ENCODE data around the gene NDUFS6. TPM values are rescaled to one million over a fixed set of nuclear protein-coding genes. Genes with fewer than 3 reads are reported as not detected.

The NDUFS6 gene
- 28.8 and 35.5 TPM in 2 replicates for total RNA-seq (2012; rRNA removed)

DNA sequence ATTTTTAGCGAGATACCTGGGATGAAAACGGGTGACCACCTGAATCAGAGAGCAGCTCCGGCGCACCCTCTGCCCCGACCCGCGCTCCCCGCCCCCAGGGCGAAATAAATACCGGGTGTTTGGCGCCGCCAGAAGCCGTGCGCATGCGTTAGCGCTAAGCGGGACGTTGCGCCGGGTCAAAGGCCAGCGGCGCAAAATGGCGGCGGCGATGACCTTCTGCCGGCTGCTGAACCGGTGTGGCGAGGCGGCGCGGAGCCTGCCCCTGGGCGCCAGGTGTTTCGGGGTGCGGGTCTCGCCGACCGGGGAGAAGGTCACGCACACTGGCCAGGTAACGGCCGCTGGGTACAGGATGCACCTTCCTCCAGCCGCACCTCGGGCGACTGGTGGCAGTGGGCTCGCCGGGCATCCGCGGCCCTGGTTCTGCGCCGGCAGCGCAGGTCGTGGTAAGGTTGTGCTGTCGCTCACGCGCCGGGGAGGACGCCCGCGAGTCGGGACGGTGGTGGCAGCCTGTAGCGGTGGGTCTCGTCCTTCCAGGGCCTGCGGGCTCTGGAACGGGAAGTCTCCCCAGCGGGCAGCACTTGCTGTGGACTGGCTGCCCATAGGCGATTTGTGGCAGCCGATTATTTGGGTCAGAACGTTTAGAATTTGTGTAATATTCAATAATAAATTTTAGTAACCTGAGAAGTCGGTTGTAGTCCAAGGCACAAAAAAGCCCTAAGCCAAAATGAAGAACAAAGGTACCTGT, at the start of gene NDUFS6:
TSS of gene NDUFS6 (plus strand) at position 186 of the 745 bp plus-strand sequence. CDS start at position 197, 11 bp downstream.
- Histone ChIP-seq H3K27me3 (ENCODE audit: control insufficient read depth, insufficient read depth, low read length) (no peaks in the 10 kb centered on the region), H3K9ac (ENCODE audit: low read depth, low read length) (peak within 1 kb of the TSS; percentile 97), H3K36me3 (ENCODE audit: insufficient read depth, low read length) (peaks cover 60% of the 10 kb centered on the region), H3K4me2 (ENCODE audit: low read length) (peak within 1 kb of the TSS; percentile 96), H3K9me3 (replicated peaks; ENCODE audit: low read length) (no peaks in the 10 kb centered on the region), H3K4me1 (ENCODE audit: control insufficient read depth, insufficient read depth, low read length) (peaks cover 33% of the 10 kb centered on the region), H3K4me3 (ENCODE audit: low read length) (peak within 1 kb of the TSS; percentile 99)

DNA sequence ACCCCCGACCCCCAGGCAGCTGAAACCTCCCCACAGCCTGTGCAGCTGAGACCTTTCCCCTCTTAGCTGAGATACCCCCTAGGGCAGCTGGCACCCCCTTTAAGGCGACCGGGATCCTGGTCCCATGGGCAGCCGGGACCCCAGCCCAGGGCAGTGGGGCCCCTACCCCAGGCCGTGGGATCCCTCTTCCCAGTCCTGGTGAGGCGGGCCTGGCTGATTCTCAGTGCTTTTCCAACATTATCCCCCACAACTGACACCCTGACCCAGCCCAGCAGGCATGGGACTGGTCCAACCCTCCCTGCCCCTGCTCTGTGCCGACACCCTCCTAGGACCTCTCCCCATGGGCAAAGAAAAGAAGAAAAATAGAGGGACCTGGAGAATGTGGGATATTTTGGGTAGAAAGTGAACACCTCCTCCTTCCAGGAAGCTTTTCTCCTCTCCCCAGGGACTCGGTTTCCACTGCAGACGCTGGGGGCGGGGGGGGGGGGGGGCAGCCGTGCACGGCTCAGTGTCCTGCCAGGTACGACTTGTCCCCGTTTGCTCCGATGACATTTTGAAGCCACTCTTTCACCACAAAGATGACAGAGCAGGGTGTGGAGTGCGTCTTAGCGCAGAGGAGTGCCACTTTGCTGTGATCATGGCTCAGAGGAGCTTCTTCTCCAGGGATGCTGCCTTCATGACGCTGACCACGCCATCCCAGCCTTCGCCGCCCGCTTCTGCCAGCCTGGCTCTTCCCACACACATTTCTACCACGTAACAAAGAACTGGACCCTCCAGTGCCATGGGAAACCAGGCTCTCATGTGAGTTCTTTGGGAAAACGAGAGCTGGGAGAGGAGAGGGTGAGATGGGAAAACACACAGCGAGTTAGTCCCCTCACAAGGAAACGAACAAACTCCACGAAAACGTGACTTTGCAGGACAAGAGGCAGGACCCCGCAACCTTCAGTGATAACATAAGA, 49.1 kb upstream of the NDUFS6 start:
- Histone ChIP-seq H3K4me1 (ENCODE audit: control insufficient read depth, insufficient read depth, low read length) (no peaks in the 10 kb centered on the region), H3K27me3 (ENCODE audit: control insufficient read depth, insufficient read depth, low read length) (peaks cover 12% of the 10 kb centered on the region), H3K9me3 (replicated peaks; ENCODE audit: low read length) (no peaks in the 10 kb centered on the region), H3K4me3 (ENCODE audit: low read length) (no peak overlapping the region), H3K9ac (ENCODE audit: low read depth, low read length) (no peak overlapping the region), H3K4me2 (ENCODE audit: low read length) (no peak overlapping the region), H3K36me3 (ENCODE audit: insufficient read depth, low read length) (no peaks in the 10 kb centered on the region)

DNA sequence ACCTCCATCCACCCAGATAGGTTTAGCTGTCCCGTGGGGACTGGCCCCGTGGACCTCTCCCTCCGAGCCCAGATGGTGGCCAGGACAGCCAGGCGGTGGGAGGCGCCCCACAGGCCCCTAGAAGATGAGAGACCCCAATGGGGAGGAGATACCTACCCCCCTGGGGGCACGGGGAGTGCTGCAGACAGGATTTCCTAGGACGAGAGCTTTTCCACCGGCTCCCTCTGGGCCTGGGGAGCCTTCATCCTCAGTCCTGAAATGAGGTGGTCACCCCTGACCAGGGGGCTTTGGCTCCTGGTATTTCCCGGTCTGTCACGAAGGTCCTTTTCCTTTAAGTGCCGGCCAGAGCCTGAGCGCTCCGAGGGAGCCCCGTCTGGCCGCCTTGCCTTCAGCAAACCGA, 48.3 kb upstream of the NDUFS6 start:
- no peak overlapping the region for H3K4me2 ChIP-seq (ENCODE audit: low read length)
- H3K27me3 ChIP-seq (ENCODE audit: control insufficient read depth, insufficient read depth, low read length): peaks cover 12% of the 10 kb centered on the region
- H3K4me3 ChIP-seq (ENCODE audit: low read length): no peak overlapping the region
- no peaks in the 10 kb centered on the region for H3K4me1 ChIP-seq (ENCODE audit: control insufficient read depth, insufficient read depth, low read length)
- no peaks in the 10 kb centered on the region for H3K36me3 ChIP-seq (ENCODE audit: insufficient read depth, low read length)
- no peak overlapping the region for H3K9ac ChIP-seq (ENCODE audit: low read depth, low read length)
- H3K9me3 ChIP-seq (replicated peaks; ENCODE audit: low read length): no peaks in the 10 kb centered on the region

DNA sequence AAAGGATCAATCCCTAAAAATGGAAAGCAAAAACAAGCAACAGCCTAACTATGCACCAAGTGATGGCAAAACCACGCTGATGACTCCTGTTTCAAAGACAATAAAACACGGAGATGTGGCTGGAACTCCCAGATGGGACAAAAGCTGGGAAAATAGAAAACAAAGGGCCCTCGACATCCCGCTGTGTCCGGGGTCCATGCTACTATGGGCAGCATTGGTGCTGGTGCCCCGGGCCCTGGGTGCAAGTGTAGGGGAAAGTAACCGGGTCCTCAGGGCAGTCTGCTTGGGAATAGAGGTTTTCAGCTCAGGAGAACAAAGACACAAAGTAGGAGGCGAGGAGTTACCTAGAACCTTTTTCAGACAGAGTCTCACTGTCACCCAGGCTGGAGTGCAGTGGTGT, 47.7 kb upstream of the NDUFS6 start:
- Histone ChIP-seq H3K36me3 (ENCODE audit: insufficient read depth, low read length) (no peaks in the 10 kb centered on the region), H3K4me3 (ENCODE audit: low read length) (no peak overlapping the region), H3K4me1 (ENCODE audit: control insufficient read depth, insufficient read depth, low read length) (no peaks in the 10 kb centered on the region), H3K9me3 (replicated peaks; ENCODE audit: low read length) (peaks cover under 1% of the 10 kb centered on the region), H3K27me3 (ENCODE audit: control insufficient read depth, insufficient read depth, low read length) (peaks cover 12% of the 10 kb centered on the region), H3K9ac (ENCODE audit: low read depth, low read length) (no peak overlapping the region), H3K4me2 (ENCODE audit: low read length) (no peak overlapping the region)

DNA sequence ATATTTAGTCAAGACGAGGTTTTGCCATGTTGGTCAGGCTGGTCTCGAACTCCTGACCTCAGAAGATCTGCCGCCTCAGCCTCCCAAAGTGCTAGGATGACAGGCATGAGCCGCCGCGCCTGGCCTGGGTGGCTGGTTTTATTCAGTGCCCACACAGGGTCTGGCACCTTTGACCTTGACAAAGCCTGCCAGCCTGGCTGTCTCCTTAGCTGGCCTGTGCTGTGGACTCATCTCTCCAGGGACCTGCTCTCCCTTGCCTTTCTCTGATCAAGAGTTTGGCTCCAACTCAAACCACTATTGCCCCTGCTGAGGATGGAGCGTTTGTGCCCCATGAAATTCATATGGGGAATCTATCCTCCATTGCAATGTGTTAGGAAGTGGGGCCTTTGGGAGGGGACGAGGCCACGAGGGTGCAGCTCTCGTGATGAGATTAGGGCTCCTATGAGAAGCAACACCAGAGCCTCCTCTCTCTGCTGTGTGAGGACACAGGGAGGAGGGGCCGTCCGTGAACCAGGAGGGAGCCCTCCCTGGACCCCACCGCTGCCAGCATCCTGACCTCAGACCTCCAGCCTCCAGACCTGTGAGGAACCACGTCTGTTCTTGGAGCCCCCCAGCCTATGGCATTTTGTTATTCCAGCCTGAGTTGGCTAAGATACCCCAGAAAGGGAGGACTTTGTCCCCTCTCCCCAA, 46.5 kb upstream of the NDUFS6 start:
- peaks cover 16% of the 10 kb centered on the region for H3K27me3 ChIP-seq (ENCODE audit: control insufficient read depth, insufficient read depth, low read length)

DNA sequence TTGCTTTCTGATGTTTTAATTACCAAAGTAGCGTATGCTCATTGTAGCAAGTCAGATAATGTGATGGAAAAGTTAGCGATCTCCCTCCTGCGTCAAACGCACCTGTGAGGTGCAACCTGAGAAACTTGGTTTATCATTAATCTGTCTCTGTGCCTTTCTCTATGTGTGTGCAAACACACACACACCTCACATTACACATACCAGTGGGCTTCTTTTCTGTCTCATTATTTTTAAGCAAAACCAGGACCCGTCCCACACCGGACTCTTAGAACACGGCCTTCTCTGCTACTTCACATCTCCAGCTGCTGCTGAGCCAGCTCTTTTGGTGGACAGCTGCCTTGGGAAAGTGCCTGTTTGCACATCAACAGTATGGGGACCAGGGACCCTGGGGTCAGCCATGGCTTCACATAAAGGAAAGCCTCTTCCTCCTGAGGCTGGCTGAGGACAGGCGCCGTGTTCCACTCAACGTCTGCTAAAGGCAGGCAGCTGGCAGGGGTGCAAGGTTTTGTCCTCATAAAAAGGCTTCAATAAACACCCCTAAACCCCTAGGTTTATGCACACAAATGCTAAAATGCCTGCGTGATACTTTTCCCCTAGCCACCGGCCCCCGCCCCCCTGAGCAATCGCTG, 45.8 kb upstream of the NDUFS6 start:
- Histone ChIP-seq H3K4me1 (ENCODE audit: control insufficient read depth, insufficient read depth, low read length) (no peaks in the 10 kb centered on the region), H3K27me3 (ENCODE audit: control insufficient read depth, insufficient read depth, low read length) (peaks cover 17% of the 10 kb centered on the region), H3K9me3 (replicated peaks; ENCODE audit: low read length) (peaks cover 5% of the 10 kb centered on the region)

More for the DNA sequence above, 46.5 kb upstream of the NDUFS6 start:
- H3K36me3 ChIP-seq (ENCODE audit: insufficient read depth, low read length): no peaks in the 10 kb centered on the region
- no peaks in the 10 kb centered on the region for H3K4me1 ChIP-seq (ENCODE audit: control insufficient read depth, insufficient read depth, low read length)
- H3K9ac ChIP-seq (ENCODE audit: low read depth, low read length): no peak overlapping the region
- no peak overlapping the region for H3K4me3 ChIP-seq (ENCODE audit: low read length)
- no peak overlapping the region for H3K4me2 ChIP-seq (ENCODE audit: low read length)
- peaks cover 5% of the 10 kb centered on the region for H3K9me3 ChIP-seq (replicated peaks; ENCODE audit: low read length)

DNA sequence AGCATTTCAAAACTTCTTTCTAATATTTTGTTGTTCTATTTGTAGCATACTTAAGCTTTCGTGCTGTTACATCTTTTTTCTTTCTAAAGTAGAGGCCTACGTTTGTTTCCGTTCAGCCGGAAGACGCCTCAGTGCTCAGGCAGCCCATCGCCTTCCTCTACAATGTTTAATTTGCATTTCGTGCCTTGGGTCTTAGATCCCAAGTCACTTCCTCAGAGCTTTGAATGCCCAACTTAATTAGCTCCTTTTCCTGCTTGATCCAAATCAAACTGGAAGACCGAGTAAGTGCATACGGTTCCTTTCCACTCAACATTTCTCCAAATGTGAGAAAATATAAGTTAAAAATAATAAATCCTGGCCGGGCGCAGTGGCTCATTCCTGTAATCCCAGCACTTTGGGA, 44.7 kb upstream of the NDUFS6 start:
- no peak overlapping the region for H3K4me3 ChIP-seq (ENCODE audit: low read length)
- H3K4me2 ChIP-seq (ENCODE audit: low read length): no peak overlapping the region
- H3K9me3 ChIP-seq (replicated peaks; ENCODE audit: low read length): peaks cover 5% of the 10 kb centered on the region
- no peaks in the 10 kb centered on the region for H3K36me3 ChIP-seq (ENCODE audit: insufficient read depth, low read length)
- H3K27me3 ChIP-seq (ENCODE audit: control insufficient read depth, insufficient read depth, low read length): peaks cover 27% of the 10 kb centered on the region
- H3K4me1 ChIP-seq (ENCODE audit: control insufficient read depth, insufficient read depth, low read length): no peaks in the 10 kb centered on the region
- H3K9ac ChIP-seq (ENCODE audit: low read depth, low read length): no peak overlapping the region

More for the DNA sequence above, 45.8 kb upstream of the NDUFS6 start:
- H3K4me2 ChIP-seq (ENCODE audit: low read length): no peak overlapping the region
- no peaks in the 10 kb centered on the region for H3K36me3 ChIP-seq (ENCODE audit: insufficient read depth, low read length)
- no peak overlapping the region for H3K4me3 ChIP-seq (ENCODE audit: low read length)
- H3K9ac ChIP-seq (ENCODE audit: low read depth, low read length): no peak overlapping the region

DNA sequence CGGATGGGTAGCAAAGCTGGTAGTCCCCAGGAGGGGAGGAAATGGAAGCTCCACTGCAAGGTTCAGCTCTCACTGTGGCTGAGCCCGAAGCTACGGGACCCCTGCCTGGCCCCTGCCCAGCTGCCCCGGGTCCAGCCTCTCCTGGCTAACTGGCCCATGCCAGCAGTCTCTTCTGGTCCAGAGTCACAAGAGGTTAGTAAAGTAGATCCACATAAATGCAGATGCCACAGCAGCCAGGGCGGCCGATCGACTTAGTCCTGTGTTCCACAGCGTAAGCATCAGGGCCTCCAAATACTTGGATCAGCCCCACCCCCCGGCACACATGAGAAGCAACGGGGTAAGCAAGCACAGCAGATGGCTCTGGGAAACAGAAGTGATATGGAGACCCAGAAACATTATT, 43.7 kb upstream of the NDUFS6 start:
- peaks cover 5% of the 10 kb centered on the region for H3K9me3 ChIP-seq (replicated peaks; ENCODE audit: low read length)
- H3K9ac ChIP-seq (ENCODE audit: low read depth, low read length): no peak overlapping the region
- H3K4me1 ChIP-seq (ENCODE audit: control insufficient read depth, insufficient read depth, low read length): no peaks in the 10 kb centered on the region
- H3K4me2 ChIP-seq (ENCODE audit: low read length): no peak overlapping the region
- peaks cover 26% of the 10 kb centered on the region for H3K27me3 ChIP-seq (ENCODE audit: control insufficient read depth, insufficient read depth, low read length)
- H3K36me3 ChIP-seq (ENCODE audit: insufficient read depth, low read length): no peaks in the 10 kb centered on the region
- H3K4me3 ChIP-seq (ENCODE audit: low read length): no peak overlapping the region

DNA sequence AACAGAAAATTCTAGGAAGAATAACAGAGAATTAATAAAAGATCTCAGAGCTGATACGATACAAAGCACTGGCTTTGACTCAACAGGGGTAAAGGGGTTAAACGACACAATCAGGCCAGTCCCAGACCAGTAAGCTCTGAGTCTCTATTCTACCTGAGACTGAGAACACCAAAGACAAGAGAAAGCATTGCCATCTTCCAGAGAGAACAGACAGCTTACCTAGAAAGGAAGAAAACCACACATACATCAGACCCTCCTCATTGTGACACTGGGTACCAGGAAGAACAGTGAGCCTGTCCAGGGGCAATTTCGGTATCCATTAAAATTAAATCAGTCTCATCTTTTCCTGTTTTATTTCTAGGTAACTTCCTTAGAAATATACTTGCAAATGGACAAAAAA, 42.6 kb upstream of the NDUFS6 start:
- Histone ChIP-seq H3K4me3 (ENCODE audit: low read length) (no peak overlapping the region), H3K27me3 (ENCODE audit: control insufficient read depth, insufficient read depth, low read length) (peaks cover 25% of the 10 kb centered on the region), H3K9me3 (replicated peaks; ENCODE audit: low read length) (peaks cover 5% of the 10 kb centered on the region), H3K4me2 (ENCODE audit: low read length) (no peak overlapping the region), H3K9ac (ENCODE audit: low read depth, low read length) (no peak overlapping the region), H3K36me3 (ENCODE audit: insufficient read depth, low read length) (no peaks in the 10 kb centered on the region), H3K4me1 (ENCODE audit: control insufficient read depth, insufficient read depth, low read length) (no peaks in the 10 kb centered on the region)

DNA sequence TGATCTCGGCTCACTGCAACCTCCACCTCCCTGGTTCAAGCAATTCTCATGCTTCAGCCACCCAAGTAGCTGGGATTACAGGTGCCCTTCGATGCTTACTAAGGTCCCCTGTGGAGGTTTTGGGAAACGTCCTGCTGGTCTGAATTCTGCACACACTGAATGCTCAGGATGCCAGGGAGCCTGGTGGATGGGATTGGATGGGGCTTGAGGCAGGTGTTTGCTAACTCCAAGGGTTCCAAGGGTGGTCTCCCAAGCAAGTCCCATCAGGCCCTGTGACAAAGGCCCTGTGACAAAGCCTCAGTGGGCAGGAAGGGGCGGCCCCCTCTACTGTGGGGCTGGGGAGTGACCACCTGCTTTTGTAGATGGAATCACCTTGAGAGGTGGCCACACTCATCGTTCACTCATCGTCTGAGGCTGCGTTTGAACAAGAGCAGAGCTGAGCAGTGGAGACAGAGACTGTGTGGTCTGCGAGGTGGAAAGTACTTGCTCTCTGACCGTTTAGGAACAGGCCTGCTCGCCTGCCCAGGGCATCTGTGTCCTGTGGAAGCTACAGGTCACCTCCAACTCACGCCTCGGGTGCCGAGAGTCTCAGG, 41.7 kb upstream of the NDUFS6 start:
- H3K4me3 ChIP-seq (ENCODE audit: low read length): no peak overlapping the region
- peaks cover 5% of the 10 kb centered on the region for H3K9me3 ChIP-seq (replicated peaks; ENCODE audit: low read length)
- peaks cover 25% of the 10 kb centered on the region for H3K27me3 ChIP-seq (ENCODE audit: control insufficient read depth, insufficient read depth, low read length)
- H3K4me2 ChIP-seq (ENCODE audit: low read length): no peak overlapping the region
- no peak overlapping the region for H3K9ac ChIP-seq (ENCODE audit: low read depth, low read length)
- no peaks in the 10 kb centered on the region for H3K4me1 ChIP-seq (ENCODE audit: control insufficient read depth, insufficient read depth, low read length)
- no peaks in the 10 kb centered on the region for H3K36me3 ChIP-seq (ENCODE audit: insufficient read depth, low read length)
